Measurements from ENCODE around the gene DAPK1. TPM values are rescaled to one million over a fixed set of nuclear protein-coding genes. Genes with fewer than 3 reads are reported as not detected.
A peak's percentile ranks its signal among the peaks of the same experiment; 100 is the strongest.

Gene DAPK1
- polyA plus RNA-seq, 4 donors = 38.3 to 82.6 (median 72.5) TPM

DNA sequence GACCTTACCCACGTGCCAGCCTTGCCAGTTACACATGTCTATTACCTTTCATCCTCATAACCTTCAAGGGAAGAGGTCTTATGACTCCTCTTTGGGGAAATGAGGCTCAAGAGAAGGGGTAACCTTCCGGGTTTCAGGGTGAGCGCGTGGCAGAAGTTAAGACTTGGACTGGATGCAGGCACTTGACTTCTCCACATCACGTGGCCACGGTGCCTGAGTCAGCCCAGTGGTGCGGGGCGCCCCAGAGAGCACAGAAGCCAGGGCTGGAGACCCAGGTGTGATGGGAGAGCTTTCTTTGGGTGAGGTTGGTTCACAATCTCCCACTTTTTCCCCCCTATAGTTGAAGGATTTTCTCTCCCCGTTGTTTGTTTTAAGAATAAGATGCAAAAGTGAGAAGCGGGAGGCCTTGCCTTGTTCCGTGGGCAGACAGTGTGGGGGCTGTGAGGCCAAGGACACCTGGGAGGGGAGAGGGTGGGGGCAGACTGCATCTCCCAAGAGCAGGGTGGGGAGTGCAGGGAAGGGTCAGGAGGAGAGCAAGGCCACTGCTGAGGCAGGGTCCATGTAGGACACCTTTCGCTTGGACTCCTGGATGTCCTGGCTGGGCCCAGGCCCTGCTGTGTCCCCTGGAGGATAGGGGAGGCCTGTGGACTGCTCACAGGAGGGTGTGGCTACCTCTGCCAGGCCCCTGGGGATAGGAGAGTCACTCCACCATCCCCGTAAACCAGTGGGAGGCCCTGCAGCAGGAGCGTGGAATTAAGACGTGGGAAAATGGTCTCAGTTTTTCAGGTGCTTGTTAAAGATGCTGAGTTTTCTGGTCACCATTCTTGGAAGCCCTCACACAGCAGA lies 138.2 kb downstream of the DAPK1 start:
- DNase-seq (ENCODE audit: low read depth in 4 of 4, low spot score in 3 of 4) = no peak

DNA sequence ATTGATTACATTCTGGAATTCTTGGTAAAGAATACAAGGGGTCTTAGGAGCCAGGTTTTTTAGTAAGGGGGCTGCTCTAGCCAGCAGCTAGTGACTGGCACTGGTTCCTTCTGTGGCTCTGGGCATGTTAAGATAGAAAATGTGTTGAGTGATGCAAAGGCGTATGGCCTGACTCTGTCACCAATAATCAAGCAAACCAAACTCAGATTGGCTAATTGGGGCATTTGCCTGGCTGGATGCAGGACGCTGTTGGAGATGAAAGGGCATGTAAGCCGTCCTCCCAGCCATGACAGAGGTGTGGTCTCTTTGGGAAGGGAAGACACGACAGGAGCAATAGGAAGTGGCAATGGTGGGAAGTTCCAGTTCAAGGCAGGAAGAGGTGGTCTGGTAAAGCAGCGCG lies 140.6 kb downstream of the DAPK1 start:
- no peak for DNase-seq (ENCODE audit: low read depth in 4 of 4, low spot score in 3 of 4)

DNA sequence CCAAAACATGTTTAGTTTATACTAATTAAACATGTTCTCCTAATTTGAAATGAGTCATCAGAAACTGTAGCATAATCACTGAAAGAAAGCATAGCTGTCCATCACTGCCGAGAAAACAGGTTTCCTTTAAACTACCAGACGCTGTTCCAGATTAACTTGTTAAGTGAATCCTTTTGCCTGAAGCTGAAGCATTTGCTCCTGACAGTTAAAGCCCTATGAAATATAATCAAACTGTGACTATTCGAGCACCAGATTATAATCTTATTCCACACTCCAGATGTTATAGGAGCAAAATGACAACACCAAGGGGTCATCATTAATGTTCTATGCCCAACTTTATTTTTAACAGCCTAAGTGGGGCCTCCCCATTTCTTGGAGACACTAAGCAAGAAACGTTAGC lies 142.3 kb downstream of the DAPK1 start:
- no peak for DNase-seq (ENCODE audit: low read depth in 4 of 4, low spot score in 3 of 4)

- DNase-seq (ENCODE audit: low read depth in 4 of 4, low spot score in 3 of 4) = peak in 3 of 4 donors; percentile 24 to 35 (median 34)
These were observed 142.7 kb downstream of the DAPK1 start for GRCh38 chr9:87640385-87640795.

DNA sequence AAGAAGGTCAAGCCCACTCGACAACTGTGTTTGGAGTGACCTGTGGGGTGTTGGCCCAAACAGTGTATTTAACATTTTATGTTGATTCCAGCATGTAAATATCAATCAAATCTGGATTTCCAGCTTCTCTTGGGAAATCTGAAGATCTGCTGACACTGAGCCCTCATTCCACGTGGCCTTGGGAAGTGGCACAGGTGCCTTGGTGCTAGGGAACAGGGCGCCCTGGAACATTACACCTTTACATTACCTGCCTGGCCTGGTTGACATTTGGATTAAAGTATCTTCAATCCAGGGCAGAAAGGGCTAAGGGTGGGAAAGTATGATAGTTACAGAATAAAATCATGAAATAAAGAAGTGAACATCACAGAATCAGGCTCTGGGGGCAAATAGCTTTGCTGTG lies 143.4 kb downstream of the DAPK1 start:
- DNase-seq (ENCODE audit: low read depth in 4 of 4, low spot score in 3 of 4) = no peak

- no peak for DNase-seq (ENCODE audit: low read depth in 4 of 4, low spot score in 3 of 4)
These were observed 144.9 kb downstream of the DAPK1 start for GRCh38 chr9:87642330-87643106.

DNA sequence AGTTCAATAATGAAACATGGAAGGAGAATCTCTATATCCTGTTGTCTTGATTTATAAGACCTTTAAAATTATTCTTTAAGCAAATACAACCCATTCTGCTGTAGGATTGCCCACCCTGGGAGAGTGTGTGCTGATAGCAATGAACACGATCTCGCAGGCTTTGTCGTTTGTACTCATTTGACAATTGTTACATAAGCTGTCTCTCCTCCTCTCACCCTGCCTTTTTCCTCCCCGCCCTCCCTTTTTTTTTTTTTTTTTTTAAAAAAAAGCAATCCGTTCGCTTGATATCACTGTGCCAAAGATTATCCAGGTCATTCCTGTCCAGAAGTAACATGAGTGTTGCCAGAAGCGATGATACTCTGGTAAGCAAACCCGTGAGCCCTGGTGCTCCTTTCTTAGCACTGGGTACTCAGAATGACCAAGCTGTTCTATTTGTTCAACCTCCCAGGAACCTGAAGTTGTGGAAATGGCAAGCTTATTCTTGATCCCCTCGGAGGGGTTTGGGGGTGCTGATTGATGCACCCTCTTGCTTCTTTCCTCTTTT lies 145.5 kb downstream of the DAPK1 start:
- no peak for DNase-seq (ENCODE audit: low read depth in 4 of 4, low spot score in 3 of 4)

- DNase-seq (ENCODE audit: low read depth in 4 of 4, low spot score in 3 of 4) = no peak
These were observed 146.3 kb downstream of the DAPK1 start for GRCh38 chr9:87643778-87644570.

DNA sequence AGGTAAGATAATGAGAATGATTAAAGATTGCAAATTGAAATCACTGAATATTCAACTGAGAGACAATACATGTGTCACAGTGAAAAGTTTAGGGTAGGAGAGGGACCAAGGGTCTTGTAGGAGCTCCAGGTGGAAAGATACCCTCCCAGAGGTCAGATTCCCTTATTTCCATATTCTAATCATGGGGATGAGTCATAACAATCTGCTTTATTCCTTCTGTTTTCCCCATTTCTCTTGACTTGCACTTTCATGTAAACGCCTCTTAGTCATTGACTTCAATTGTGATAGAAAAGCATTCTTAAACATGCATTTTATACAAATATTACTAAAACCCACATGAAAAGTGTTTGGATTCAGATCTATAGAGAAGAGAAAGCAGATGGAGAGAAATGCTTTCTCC lies 147.0 kb downstream of the DAPK1 start:
- DNase-seq (ENCODE audit: low read depth in 4 of 4, low spot score in 3 of 4) = no peak

DNA sequence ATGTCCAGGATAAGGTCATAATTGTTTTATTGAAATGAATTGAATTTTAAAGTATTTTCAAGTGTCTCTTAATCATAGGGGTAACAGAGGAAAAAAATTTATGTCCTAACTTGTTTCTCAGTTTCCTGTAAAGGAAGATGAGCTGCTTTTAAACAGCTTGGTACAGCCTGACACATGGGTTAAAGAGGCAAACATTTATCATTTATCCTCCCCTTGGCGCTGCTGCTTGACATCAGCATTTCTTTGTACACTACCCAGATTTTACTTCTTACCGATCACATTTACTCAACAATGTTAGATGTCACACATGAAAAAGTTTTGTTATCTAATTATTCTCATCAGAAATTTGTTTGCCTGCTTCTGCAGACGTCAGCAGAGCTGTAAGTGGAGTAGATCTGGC lies 148.9 kb downstream of the DAPK1 start:
- DNase-seq (ENCODE audit: low read depth in 4 of 4, low spot score in 3 of 4) = no peak

DNA sequence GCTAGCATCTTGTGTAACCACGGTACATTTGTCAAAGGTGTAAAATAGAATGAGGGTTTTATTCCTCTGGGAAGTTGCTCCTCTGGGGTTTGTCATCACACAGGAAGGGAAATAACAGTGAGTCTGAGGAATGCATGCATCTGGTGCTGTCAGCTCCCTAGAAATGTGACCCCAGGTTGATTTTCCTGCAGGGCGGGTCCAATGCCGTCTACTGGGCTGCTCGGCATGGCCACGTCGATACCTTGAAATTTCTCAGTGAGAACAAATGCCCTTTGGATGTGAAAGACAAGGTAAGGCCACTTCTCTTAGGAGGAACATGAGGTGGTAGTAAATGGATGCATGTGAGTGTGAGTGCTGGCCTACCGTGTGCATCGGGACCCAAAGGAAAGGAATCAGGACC lies 149.4 kb downstream of the DAPK1 start:
- DNase-seq (ENCODE audit: low read depth in 4 of 4, low spot score in 3 of 4) = no peak

- DNase-seq (ENCODE audit: low read depth in 4 of 4, low spot score in 3 of 4) = no peak
These were observed 150.9 kb downstream of the DAPK1 start for GRCh38 chr9:87648606-87649005.

- DNase-seq (ENCODE audit: low read depth in 4 of 4, low spot score in 3 of 4) = no peak
These were observed 153.1 kb downstream of the DAPK1 start for GRCh38 chr9:87650611-87651295.

DNA sequence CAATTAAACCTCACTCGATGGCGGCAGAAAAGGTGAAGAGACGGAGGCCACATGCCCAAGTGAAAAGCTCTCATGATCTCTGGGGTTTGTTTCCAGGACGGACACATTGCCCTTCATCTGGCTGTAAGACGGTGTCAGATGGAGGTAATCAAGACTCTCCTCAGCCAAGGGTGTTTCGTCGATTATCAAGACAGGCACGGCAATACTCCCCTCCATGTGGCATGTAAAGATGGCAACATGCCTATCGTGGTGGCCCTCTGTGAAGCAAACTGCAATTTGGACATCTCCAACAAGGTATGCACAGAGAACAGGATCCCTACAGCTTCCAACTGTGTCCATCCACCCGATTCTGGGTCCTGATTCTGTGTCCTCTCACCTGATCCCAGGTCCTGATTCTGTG lies 153.8 kb downstream of the DAPK1 start:
- no peak for DNase-seq (ENCODE audit: low read depth in 4 of 4, low spot score in 3 of 4)

GRCh38 chr9:87653941-87654340 lies 156.3 kb downstream of the DAPK1 start:
- no peak for DNase-seq (ENCODE audit: low read depth in 4 of 4, low spot score in 3 of 4)

DNA sequence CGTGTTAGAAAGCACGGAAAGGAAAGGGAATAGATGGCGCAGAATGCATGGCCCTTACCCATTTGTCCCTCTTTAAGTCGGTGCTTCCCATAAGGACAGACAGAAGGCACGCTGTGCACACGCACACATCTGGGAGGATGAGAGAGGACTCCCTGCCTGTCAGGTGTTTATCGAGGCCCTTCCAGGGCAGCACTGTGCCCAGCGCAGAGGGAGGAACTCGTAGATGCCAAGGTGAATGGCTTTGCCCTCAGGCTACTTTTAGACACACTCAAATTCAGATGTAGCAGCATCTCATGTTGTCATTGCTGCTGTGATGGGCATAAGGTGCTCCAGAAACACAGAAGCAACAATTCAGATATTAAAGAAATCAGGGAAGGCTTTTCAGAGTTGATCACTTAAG lies 158.1 kb downstream of the DAPK1 start:
- DNase-seq (ENCODE audit: low read depth in 4 of 4, low spot score in 3 of 4) = no peak

DNA sequence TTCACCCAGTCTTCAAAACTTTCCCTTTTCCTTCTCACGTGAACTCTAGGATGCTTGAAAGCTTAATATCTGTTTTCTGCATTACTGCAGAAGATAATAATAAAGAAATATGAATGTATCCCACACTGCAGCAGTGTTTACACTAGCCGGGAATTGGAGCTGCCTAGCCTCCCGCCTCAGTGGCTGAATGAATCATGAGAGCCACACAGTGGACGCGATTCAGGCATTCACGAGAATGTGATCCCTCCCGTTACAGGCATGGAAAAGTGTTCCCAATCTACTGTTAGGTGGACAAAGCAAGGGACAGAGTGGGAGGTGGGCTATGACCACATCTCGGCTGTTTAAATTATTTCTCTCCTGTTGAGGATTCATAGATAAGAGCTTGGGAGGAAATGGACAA lies 158.8 kb downstream of the DAPK1 start:
- peak in 1 of 4 donors; percentile 22 for DNase-seq (ENCODE audit: low read depth in 4 of 4, low spot score in 3 of 4)

DNA sequence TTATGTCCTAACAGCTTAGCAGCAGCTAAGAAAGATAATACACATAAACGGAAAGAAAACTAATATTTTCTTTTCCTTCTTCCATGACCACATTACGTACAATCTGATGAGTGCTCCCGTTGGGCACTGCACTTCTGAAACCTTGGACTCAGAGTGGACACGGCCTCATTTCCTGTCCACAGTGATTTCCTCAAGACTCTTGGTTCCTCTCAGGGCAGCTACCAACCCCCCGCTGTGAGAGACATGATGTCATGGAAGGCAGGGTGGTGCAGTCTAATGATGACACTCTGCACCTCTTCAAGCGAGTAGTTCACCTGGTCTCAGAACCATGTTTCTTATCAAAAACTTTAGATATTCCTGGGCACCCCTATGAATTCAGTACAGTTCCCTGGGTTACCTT lies 159.5 kb downstream of the DAPK1 start:
- DNase-seq (ENCODE audit: low read depth in 4 of 4, low spot score in 3 of 4) = no peak

DNA sequence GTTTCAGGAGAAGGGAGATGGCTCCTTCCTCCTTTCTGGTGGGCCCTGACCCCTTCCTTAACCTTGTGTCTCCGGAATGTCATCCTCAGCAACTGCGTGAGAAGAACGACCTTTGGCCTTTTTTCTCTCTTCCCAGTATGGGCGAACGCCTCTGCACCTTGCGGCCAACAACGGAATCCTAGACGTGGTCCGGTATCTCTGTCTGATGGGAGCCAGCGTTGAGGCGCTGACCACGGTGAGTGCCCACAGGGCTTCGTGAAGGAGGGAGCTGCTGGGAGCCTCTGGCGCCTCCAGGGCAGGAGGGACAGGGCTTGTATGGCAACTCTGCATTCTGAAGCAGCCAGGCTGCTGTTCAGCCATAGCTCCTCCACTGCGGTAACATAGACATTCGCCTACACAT lies 160.2 kb downstream of the DAPK1 start:
- no peak for DNase-seq (ENCODE audit: low read depth in 4 of 4, low spot score in 3 of 4)

- DNase-seq (ENCODE audit: low read depth in 4 of 4, low spot score in 3 of 4) = no peak
These were observed 160.8 kb downstream of the DAPK1 start for GRCh38 chr9:87658511-87658910.
